ENCODE data around the gene TCOF1.

Gene TCOF1

DNA sequence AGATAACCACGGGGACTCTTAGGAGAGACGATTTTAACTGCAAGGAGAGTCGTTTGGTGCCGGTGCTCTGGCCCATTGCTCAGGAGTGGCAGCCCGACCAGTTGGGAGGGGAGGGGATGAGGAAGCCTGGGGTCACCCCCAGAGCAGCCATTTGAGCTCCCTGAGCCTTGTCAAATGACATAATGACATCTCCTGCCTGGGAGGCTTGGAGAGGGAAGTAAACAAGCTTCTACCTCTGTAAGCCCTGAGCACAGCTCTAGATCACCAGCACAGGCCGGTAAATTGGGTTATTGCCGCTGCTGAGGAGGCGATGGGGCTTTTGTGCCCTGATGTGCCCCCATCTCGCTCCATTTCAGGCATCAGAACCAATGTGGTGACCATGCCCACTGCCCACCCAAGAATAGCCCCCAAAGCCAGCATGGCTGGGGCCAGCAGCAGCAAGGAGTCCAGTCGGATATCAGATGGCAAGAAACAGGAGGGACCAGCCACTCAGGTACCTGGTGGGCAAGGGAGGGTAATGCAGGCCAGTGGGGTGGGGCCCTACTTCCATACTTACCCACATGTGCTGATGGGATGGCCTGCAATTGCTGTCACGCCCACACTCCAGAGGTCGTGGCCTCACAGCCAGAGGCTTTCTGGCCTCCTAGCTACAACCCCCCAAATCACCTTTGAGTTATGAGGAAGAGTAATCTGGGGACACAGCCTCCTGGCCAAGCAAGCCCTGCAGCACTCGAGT lies 32.2 kb downstream of the TCOF1 start:
- no peak for DNase-seq (ENCODE audit: low read depth, low spot score)

GRCh38 chr5:150391064-150391834 lies 33.8 kb downstream of the TCOF1 start:
- no peak for DNase-seq (ENCODE audit: low read depth, low spot score)

DNA sequence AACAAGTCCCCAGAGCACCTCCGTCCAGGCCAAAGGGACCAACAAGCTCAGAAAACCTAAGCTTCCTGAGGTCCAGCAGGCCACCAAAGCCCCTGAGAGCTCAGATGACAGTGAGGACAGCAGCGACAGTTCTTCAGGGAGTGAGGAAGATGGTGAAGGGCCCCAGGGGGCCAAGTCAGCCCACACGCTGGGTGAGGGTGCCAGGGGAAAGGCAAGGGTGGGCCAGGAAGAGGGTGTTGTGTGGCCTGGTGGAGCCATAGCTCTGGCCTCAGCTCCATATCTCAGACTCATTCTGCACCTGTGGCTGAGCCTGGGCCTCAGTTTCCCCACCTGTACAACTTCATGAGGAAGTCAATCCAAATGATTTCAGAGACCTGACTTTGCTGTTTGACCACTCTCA lies 34.5 kb downstream of the TCOF1 start:
- no peak for DNase-seq (ENCODE audit: low read depth, low spot score)

DNA sequence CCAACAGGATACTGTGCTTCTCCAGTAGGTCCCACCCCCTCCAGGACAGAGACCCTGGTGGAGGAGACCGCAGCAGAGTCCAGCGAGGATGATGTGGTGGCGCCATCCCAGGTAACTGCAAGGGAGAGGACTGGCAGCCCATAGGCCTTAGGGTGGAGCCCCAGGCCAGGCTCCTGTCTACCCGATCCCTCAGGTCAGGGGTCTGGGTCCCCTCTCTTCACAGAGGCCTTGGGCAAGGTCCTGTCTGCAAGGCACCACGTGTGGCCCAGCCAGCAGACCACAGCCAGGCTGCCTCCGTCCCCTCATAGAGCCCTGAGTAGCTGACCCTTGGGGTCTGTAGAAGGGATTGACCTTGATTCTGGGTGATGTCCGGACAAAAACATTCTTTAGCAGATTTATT lies 35.2 kb downstream of the TCOF1 start:
- DNase-seq (ENCODE audit: low read depth, low spot score) = no peak

DNA sequence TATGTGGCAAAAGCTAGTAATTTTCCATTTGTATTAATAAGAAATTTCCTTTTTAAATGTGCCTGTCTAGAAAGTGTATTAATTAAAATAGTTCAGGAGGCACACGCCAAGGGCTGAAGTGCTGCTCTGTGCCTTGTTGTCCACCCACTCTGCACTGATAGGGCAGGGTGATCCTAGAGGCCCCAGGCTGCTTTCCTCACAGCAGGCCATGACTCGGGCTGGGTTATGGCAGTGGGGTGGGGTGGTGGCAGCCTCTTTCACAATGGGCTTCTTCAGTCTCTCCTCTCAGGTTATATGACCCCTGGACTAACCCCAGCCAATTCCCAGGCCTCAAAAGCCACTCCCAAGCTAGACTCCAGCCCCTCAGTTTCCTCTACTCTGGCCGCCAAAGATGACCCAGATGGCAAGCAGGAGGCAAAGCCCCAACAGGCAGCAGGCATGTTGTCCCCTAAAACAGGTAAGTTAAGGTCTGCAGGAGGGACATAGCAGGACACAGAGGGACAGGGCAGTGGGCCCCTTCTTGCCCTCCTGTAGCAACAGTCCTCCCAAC lies 35.7 kb downstream of the TCOF1 start:
- DNase-seq (ENCODE audit: low read depth, low spot score) = no peak

GRCh38 chr5:150394131-150394530 lies 36.6 kb downstream of the TCOF1 start:
- DNase-seq (ENCODE audit: low read depth, low spot score) = peak; percentile 52

GRCh38 chr5:150394912-150395687 lies 37.6 kb downstream of the TCOF1 start:
- DNase-seq (ENCODE audit: low read depth, low spot score) = no peak

GRCh38 chr5:150395688-150395975 lies 38.1 kb downstream of the TCOF1 start:
- DNase-seq (ENCODE audit: low read depth, low spot score) = no peak

GRCh38 chr5:150396267-150396666 lies 38.8 kb downstream of the TCOF1 start:
- DNase-seq (ENCODE audit: low read depth, low spot score) = no peak

GRCh38 chr5:150397146-150397781 lies 39.8 kb downstream of the TCOF1 start:
- no peak for DNase-seq (ENCODE audit: low read depth, low spot score)

DNA sequence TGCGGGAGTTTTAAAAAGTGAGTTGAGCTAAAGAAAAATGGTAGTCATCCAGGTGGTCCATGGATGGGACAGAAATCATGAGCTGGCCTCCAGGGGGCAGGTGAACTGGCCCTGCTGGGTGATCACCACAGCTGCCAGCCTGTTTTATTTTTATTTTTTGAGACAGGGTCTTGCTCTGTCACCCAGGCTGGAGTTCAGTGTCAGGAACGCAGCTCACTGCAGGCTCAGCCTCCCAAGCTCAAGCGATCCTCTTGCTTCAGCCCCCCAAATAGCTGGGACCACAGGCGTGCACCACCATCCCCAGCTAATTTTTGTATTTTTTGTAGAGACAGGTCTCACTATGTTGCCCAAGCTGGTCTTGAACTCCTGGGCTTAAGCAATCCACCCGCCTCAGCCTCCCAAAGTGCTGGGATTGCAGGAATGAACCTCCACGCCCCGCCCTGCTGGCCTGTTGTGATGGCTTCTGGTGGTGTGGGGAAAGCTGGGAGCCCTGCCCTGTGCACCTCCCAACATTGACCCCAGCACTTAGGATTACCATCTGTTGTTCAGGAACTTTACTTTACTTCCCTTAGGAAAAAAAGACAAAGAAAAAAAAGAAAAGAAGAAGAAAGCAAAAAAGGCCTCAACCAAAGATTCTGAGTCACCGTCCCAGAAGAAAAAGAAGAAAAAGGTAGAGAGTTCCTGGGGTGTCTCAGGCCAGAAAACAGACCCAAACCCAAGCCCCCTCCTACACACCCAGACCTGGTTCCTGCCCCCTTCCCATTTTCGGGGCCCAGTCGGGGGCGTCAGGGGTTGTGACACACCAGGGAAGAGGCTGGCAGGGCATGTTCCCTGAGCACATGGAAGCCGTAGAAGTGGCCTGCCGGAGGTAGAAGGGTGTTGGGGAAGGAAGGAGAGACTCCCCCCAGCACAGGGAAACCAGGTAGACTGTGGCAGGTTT lies 40.6 kb downstream of the TCOF1 start:
- DNase-seq (ENCODE audit: low read depth, low spot score) = no peak

GRCh38 chr5:150398722-150399523 lies 41.4 kb downstream of the TCOF1 start:
- DNase-seq (ENCODE audit: low read depth, low spot score) = no peak

DNA sequence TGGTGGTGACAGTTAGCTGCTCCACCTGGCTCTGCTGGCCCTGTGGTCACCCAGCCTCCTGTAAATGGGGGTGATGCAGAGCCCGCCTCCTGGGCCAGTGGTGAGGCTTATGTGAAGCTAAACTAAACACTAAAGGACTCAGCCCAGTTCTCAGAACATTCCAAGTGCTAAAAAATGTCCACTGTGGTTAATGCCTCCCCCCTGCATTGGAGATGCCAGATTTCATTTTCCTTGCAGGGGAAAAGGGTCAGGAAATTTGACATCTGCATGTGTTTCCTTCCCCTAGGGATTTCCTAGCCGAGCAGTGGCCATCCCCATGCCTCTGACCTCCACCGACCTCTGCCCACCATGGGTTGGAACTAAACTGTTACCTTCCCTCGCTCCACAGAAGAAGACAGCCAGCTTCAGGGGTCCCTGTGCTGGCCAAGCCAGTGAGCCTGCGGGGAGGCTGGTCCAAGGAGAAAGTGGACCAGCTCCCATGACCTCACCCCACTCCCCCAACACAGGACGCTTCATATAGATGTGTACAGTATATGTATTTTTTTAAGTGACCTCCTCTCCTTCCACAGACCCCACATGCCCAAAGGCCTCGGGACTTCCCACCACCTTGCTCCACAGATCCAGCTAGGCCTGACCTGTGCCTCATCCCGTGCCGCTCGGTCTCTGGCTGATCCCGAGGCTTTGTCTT lies 42.2 kb downstream of the TCOF1 start:
- DNase-seq (ENCODE audit: low read depth, low spot score) = peak; percentile 70

DNA sequence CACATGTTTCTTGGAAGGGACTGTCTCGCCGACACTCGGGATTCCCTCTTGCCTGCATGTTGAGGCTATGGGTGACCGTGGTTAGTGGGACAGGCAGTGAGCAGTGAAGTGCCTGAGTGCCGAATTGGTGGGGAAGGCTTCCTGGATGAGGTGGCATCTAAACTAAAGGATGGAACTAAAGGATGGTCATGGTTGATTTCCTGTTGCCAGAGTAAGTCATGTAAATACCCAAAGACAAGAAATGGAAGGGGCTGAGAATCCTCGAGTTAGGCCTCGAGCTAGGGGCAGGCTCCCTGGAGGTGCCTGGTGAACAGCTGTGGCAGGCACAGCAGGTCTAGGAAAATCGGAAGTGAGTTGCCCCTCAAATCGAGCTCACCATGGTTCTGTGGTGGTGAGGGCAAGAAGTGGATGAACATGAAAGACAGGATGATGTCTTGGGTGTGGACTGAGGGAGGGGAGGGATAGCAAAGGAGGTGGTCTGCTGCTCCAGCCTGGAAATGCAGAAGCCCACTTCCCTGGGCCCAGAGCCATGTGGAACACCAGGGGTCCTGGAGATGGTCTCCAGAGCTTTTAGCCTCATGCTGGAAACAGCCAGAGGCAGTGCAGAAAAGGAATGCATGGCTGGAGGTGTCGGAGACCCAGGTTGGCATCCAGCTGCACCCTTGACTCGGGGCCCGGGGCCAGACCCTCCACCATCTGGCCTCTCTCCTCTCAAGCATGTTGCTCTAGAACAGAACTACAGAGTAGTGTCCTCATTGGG lies 43.0 kb downstream of the TCOF1 start:
- no peak for DNase-seq (ENCODE audit: low read depth, low spot score)

- no peak for DNase-seq (ENCODE audit: low read depth, low spot score)
Observed at GRCh38 chr5:150401076-150401375, 43.5 kb downstream of the TCOF1 start.

GRCh38 chr5:150401376-150402228 lies 44.1 kb downstream of the TCOF1 start:
- no peak for DNase-seq (ENCODE audit: low read depth, low spot score)

DNA sequence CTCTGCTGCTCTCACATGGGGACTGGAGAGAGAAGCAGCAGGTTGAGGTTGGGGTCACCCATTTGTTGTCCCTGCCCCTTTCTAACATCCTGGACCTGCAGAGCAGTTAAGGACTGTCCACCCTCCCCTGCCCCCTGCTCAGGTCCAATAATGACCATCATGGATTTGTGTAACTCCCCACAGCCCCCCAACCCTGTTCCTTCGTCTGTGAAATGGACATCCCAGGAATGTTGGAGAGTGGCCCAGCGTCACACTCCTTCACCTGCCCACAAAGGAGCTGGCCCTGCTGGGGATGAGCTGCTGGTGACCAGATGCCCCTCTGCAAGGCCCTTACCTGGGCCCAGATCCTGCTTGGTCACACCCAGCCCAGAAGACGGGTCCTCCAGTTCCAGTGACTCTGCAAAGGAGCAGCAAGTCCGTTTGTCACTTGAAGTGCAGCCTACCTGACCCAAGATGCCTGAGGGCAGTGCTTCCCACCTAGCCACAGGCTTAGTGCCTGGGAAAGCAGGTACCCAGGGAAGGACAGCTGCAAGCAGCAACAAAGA lies 44.8 kb downstream of the TCOF1 start:
- DNase-seq (ENCODE audit: low read depth, low spot score) = no peak
